ENCODE results near the gene WDR41. TPM values are rescaled to one million over a fixed set of nuclear protein-coding genes. Genes with fewer than 3 reads are reported as not detected.

The WDR41 gene
- total RNA-seq, 3 donors from 2014 or later, result 49.8 to 75.2 (median 56.6) TPM

DNA sequence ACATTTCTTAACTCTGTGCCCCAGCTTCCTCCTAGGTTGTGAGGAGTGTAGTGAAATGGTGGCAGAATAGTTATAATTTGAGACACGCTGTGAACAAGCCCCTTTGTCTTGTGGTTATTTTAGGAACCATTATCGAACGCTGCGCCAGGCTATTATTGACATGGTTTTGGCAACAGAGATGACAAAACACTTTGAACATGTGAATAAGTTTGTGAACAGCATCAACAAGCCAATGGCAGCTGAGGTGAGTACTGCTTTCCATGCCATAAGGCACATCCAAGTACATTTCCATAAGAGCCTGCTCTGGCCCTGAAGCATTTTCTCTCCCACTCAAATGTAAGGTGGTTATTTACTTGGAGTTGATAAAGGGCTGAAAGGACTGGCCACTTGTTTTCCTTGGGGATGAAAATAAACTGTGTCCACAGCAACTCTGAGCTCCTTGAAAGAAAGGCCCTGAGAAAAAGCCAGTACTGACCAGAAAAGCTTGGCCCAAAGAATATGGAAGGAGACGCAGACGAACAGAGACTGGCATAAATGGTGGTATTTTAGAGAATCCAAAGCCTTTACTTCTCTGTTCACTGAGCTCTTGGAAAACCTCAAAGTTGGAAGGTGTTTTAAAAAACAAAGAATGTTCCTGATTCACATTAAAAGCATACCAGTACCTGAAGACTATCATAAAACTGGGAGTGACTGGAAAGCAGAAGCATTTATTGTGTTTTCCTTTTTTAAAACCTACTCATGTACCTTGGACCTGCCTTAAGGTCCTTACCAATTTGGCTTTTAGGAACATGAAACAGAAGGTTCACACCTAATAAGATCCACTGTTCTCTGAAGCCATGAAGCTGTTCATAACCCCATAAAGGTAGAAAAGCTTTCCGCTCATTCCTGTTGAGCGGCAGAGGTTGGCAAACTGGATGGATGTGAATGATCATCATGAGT is 72.2 kb downstream of the WDR41 start:
- no peak overlapping the region for H3K27ac ChIP-seq
- H3K4me1 ChIP-seq, result no peaks in the 10 kb centered on the region
- TF ChIP-seq POLR2AphosphoS5 (IDR thresholded peaks at IDR 0.05) (no peak), POLR2A (IDR thresholded peaks at IDR 0.05) (no peak)
- TF ChIP-seq, protein P1, sequence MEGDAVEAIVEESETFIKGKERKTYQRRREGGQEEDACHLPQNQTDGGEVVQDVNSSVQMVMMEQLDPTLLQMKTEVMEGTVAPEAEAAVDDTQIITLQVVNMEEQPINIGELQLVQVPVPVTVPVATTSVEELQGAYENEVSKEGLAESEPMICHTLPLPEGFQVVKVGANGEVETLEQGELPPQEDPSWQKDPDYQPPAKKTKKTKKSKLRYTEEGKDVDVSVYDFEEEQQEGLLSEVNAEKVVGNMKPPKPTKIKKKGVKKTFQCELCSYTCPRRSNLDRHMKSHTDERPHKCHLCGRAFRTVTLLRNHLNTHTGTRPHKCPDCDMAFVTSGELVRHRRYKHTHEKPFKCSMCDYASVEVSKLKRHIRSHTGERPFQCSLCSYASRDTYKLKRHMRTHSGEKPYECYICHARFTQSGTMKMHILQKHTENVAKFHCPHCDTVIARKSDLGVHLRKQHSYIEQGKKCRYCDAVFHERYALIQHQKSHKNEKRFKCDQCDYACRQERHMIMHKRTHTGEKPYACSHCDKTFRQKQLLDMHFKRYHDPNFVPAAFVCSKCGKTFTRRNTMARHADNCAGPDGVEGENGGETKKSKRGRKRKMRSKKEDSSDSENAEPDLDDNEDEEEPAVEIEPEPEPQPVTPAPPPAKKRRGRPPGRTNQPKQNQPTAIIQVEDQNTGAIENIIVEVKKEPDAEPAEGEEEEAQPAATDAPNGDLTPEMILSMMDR (IDR thresholded peaks at IDR 0.05), result no peak
- peaks cover 0 to 5% of the 10 kb centered on the region in 2 donors for H3K9me3 ChIP-seq
- no peak for DNase-seq (ENCODE audit: low spot score in 2 of 2)
- H3K4me3 ChIP-seq, result no peak overlapping the region
- no peaks in the 10 kb centered on the region for H3K36me3 ChIP-seq
- no peaks in the 10 kb centered on the region for H3K27me3 ChIP-seq
- intact Hi-C loops (cut with DNase I; ENCODE audit: low total_unique reads), result no loop called here

DNA sequence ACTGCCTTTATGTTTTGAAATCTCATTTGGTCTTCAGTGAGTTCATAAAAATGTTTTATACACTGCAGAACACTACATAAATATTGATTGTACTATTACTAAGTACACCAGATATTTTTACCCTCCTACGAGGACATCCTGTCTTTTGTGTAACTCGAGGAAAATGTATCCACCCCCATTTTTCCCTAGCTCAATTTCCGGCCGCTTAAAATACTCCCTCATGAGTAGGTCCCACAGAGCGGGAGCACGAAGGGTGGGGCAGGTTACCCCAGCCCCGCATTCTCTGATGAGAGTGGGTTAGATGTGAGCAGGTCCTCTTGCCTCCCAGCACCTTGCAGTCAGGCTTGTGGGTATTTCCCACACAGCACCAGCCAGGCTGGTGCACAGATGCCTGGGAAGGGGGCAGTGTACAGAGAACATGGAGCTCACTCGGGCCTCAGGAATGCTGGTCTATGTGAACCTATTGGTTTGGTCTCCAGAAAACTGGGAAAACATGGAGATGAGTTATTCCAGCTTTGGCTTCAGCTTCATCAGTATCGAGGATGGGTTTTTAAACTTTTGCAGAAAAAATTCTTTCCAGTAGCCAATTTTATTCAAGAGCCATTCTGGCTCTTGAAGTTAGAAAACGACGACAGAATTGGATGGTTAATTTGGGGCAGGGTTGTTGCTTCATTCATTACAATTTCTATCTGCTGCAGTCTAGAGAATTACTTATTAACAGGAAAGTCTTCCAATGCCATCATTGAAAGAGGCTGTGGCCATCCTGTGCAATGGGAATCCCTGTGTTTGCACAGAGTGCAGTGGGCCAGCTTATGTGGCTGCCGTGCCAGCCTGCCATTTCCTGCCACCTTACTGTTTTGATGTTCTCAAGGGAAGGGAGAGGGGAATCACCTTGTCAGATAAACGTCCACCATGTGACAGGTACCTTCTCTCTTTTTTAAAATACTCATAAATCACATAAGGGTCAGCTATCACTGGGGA is 73.2 kb downstream of the WDR41 start:
- Histone ChIP-seq H3K27ac (no peak overlapping the region), H3K4me1 (no peaks in the 10 kb centered on the region), H3K9me3 (peaks cover 0 to 5% of the 10 kb centered on the region in 2 donors), H3K36me3 (no peaks in the 10 kb centered on the region), H3K27me3 (no peaks in the 10 kb centered on the region), H3K4me3 (no peak overlapping the region)
- no peak for DNase-seq (ENCODE audit: low spot score in 2 of 2)
- intact Hi-C loops (cut with DNase I; ENCODE audit: low total_unique reads), result no loop called here
- TF ChIP-seq, protein P1 (IDR thresholded peaks at IDR 0.05), result no peak
- no peak for TF ChIP-seq POLR2AphosphoS5 (IDR thresholded peaks at IDR 0.05)
- TF ChIP-seq POLR2A (IDR thresholded peaks at IDR 0.05), result no peak

DNA sequence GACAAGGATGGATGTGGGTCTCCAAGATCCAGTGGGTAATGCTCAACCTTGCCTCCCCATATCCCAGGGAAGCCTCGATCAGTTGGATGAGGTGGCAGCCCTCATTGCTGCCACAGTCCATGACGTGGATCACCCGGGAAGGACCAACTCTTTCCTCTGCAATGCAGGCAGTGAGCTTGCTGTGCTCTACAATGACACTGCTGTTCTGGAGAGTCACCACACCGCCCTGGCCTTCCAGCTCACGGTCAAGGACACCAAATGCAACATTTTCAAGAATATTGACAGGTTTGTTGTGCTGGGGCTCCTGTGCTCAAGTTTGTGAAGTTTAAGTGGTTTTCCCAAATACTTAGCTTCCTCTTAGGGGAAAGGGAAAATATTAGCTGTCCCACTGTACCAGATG is 74.0 kb downstream of the WDR41 start:
- no peak for DNase-seq (ENCODE audit: low spot score in 2 of 2)
- Histone ChIP-seq H3K4me3 (no peak overlapping the region), H3K9me3 (peaks cover 0 to 4% of the 10 kb centered on the region in 2 donors), H3K4me1 (no peaks in the 10 kb centered on the region), H3K36me3 (no peaks in the 10 kb centered on the region), H3K27ac (no peak overlapping the region), H3K27me3 (no peaks in the 10 kb centered on the region)
- intact Hi-C loops (cut with DNase I; ENCODE audit: low total_unique reads), result no loop called here
- TF ChIP-seq, protein P1 (IDR thresholded peaks at IDR 0.05), result no peak
- TF ChIP-seq POLR2AphosphoS5 (IDR thresholded peaks at IDR 0.05) (no peak), POLR2A (IDR thresholded peaks at IDR 0.05) (no peak)

- Histone ChIP-seq H3K9me3 (no peaks in the 10 kb centered on the region), H3K27me3 (no peaks in the 10 kb centered on the region), H3K27ac (no peak overlapping the region), H3K4me1 (no peaks in the 10 kb centered on the region), H3K4me3 (no peak overlapping the region), H3K36me3 (no peaks in the 10 kb centered on the region)
- no peak for DNase-seq (ENCODE audit: low spot score in 2 of 2)
- no peak for TF ChIP-seq POLR2AphosphoS5 (IDR thresholded peaks at IDR 0.05)
- TF ChIP-seq, protein P1 (IDR thresholded peaks at IDR 0.05), result no peak
- TF ChIP-seq POLR2A (IDR thresholded peaks at IDR 0.05), result no peak
- intact Hi-C loops (cut with DNase I; ENCODE audit: low total_unique reads), result no loop called here
These were observed 79.1 kb downstream of the WDR41 start for GRCh38 chr5:77413049-77413448.
